PC-9 (cell line): ENCODE results near the gene OR4B1.

Source experiments
- CTCF ChIP-seq: fragments of 200-600 bp; sonication (generic); conservative IDR thresholded peaks from 2 replicates; pipeline ENCODE4 v1.6.1; 2017; ENCODE audit warnings: mixed run types, antibody characterized with exemption, mild to moderate bottlenecking, moderate library complexity
- EZH2 ChIP-seq: fragments of 200-600 bp; sonication (generic); IDR thresholded peaks from 2 replicates; pipeline ENCODE4 v1.8.0; 2017; ENCODE audit warnings: antibody characterized with exemption, low read depth

- TF ChIP-seq CTCF (no peak), EZH2 (no peak)
Measured at GRCh38 chr11:48207881-48208280, 8.7 kb upstream of the OR4B1 start.
